B cell (primary cell): Measurements from ENCODE around the gene CSN3. TPM values are rescaled to one million over a fixed set of nuclear protein-coding genes. Genes with fewer than 3 reads are reported as not detected.

Source experiments
- ATAC-seq: fragments of 200-7000 bp; cut with Tn5 transposase; one replicate; pipeline ENCODE4 v1.10.0; 2021; ENCODE audit warnings: low read depth, mild to moderate bottlenecking, moderate number of reproducible peaks, moderate library complexity
- CTCF ChIA-PET: fragments of 350-600 bp; sonication (Branson Sonifier 250); formaldehyde crosslinking; loops from one replicate; lab custom pipeline; 2021; ENCODE audit warnings: antibody characterized with exemption, inconsistent platforms; lab: Charles Lee
- POLR2A ChIA-PET: fragments of 350-600 bp; sonication (Branson Sonifier 250); formaldehyde crosslinking; loops from one replicate; lab custom pipeline; 2021; ENCODE audit warnings: antibody characterized with exemption; lab: Charles Lee
- DNase-seq: peaks from one replicate; pipeline ENCODE4 v3.0.0; 2013
- H2AFZ ChIP-seq: 2 replicates; pipeline ENCODE4 v1.6.1; 2012; ENCODE audit warnings: mild to moderate bottlenecking, low read depth, low read length; ENCODE audit not compliant: insufficient read depth, poor library complexity, severe bottlenecking
- H3K27ac ChIP-seq, 2 donors: 1 replicate in 1 of 2; 2 replicates in 1 of 2; pipeline ENCODE4 v1.5.1; 2012 to 2013; ENCODE audit warnings: low read length in 2 of 2, mild to moderate bottlenecking in 2 of 2, moderate library complexity in 1 of 2
- H3K27me3 ChIP-seq, 4 experiments: fragments of 200-600 bp in 1 of 4; sonication (generic) in 1 of 4; replicated peaks in 1 of 4; 1 replicate in 2 of 4; 2 replicates in 2 of 4; pipeline versions ENCODE4 v1.6.1 to v1.7.0; 2013 to 2016; ENCODE audit warnings: low read length in 3 of 4, mild to moderate bottlenecking in 2 of 4, mixed read lengths in 1 of 4, moderate library complexity in 1 of 4; ENCODE audit not compliant: insufficient read depth in 4 of 4, control insufficient read depth in 3 of 4; ENCODE audit errors: control extremely low read depth in 1 of 4
- H3K36me3 ChIP-seq, 2 experiments: replicated peaks in 1 of 2; 1 replicate in 1 of 2; 2 replicates in 1 of 2; pipeline versions ENCODE4 v1.6.1 to v1.7.1; 2013; ENCODE audit warnings: low read length in 1 of 2; ENCODE audit not compliant: insufficient read depth in 2 of 2, control insufficient read depth in 1 of 2; ENCODE audit errors: control extremely low read depth in 1 of 2, extremely low read depth in 1 of 2
- H3K4me1 ChIP-seq, 2 donors: fragments of 200-600 bp in 1 of 2; sonication (generic) in 1 of 2; 1 replicate in 1 of 2; 2 replicates in 1 of 2; pipeline versions ENCODE4 v1.5.1 to v1.6.1; 2013 to 2017; ENCODE audit warnings: low read length in 2 of 2; ENCODE audit not compliant: control insufficient read depth in 2 of 2, insufficient read depth in 2 of 2
- H3K4me2 ChIP-seq: replicated peaks from 2 replicates; pipeline ENCODE3; 2012; ENCODE audit warnings: mild to moderate bottlenecking, low read depth, low read length; ENCODE audit not compliant: poor library complexity, severe bottlenecking
- H3K4me3 ChIP-seq, 5 experiments: fragments of 200-600 bp in 1 of 5; sonication (generic) in 1 of 5; 1 replicate in 3 of 5; 2 replicates in 2 of 5; pipeline versions ENCODE4 v1.5.1 to v1.7.0; 2011 to 2016; ENCODE audit warnings: low read length in 4 of 5, mild to moderate bottlenecking in 4 of 5, low read depth in 2 of 5, control low read depth in 1 of 5, moderate library complexity in 1 of 5; ENCODE audit not compliant: insufficient read depth in 1 of 5; ENCODE audit errors: control extremely low read depth in 1 of 5, extremely low read depth in 1 of 5
- H3K79me2 ChIP-seq: fragments of 200-600 bp; sonication (generic); one replicate; pipeline ENCODE4 v1.6.0; 2016; ENCODE audit warnings: low read length; ENCODE audit not compliant: control insufficient read depth, insufficient read depth
- H3K9ac ChIP-seq: fragments of 200-600 bp; sonication (generic); 2 replicates; pipeline ENCODE4 v1.6.1; 2017; ENCODE audit warnings: mild to moderate bottlenecking, low read length, moderate library complexity
- H3K9me3 ChIP-seq, 3 donors: one replicate each; pipeline versions ENCODE4 v1.6.1 to v1.7.1; 2013; ENCODE audit warnings: low read length in 2 of 3; ENCODE audit not compliant: control insufficient read depth in 2 of 3, insufficient read depth in 1 of 3; ENCODE audit errors: control extremely low read depth in 1 of 3
- H4K20me1 ChIP-seq: 2 replicates; pipeline ENCODE4 v1.6.0; 2012; ENCODE audit warnings: mild to moderate bottlenecking, low read length; ENCODE audit not compliant: insufficient read depth, control insufficient read depth, poor library complexity, severe bottlenecking
- H3K27ac Mint-ChIP-seq: one replicate; pipeline ENCODE4 v1.8.0; 2021; ENCODE audit warnings: mixed read lengths
- H3K27me3 Mint-ChIP-seq: one replicate; pipeline ENCODE4 v1.8.0; 2021; ENCODE audit warnings: mixed read lengths
- H3K4me1 Mint-ChIP-seq: one replicate; pipeline ENCODE4 v1.8.0; 2021; ENCODE audit warnings: mixed read lengths
- H3K4me3 Mint-ChIP-seq: one replicate; pipeline ENCODE4 v1.8.0; 2021; ENCODE audit warnings: mixed read lengths
- H3K9me3 Mint-ChIP-seq: one replicate; pipeline ENCODE4 v1.8.0; 2022; ENCODE audit warnings: mixed read lengths; ENCODE audit not compliant: insufficient read depth
- EZH2 ChIP-seq: IDR thresholded peaks from 2 replicates; pipeline ENCODE4 v1.6.1; 2012; ENCODE audit warnings: borderline replicate concordance, low read depth, mild to moderate bottlenecking, moderate library complexity, low read length; ENCODE audit not compliant: insufficient read depth, poor library complexity, severe bottlenecking
- WGBS: methylation state at CpG from one replicate; pipeline ENCODE4 v1.1.5; 2013; ENCODE audit warnings: missing lambda C conversion rate; ENCODE audit not compliant: insufficient coverage; 5-methylcytosine and 5-hydroxymethylcytosine counted together
- intact Hi-C: fragments of 100-400 bp; cut with micrococcal nuclease; formaldehyde crosslinking; loops from one replicate; pipeline ENCODE4 v1.10.0; 2022
- polyA plus RNA-seq: library from polyadenylated mRNA; depleted of rRNA; stranded (reverse); fragments of >200 nt; gene quantifications from 2 replicates; pipeline ENCODE4 v1.2.3, GENCODE V29; 2012
- total RNA-seq, 2 donors: library from RNA; stranded (reverse); fragments of 120-200 nt in 1 of 2; gene quantifications; 1 replicate in 1 of 2; 2 replicates in 1 of 2; pipeline versions ENCODE4 v1.2.3 to v1.2.4, GENCODE V29; 2013 to 2022
- TF ChIP-seq, protein P1 (sequence below): fragments of 200-600 bp; IDR thresholded peaks from one replicate; pipeline ENCODE4 v1.8.0; 2022; ENCODE audit warnings: antibody characterized with exemption, mild to moderate bottlenecking

The CSN3 gene
- total and polyA plus RNA-seq, 2 donors (not counting 1 experiment from before 2014, with no cell fraction given), result not detected

DNA sequence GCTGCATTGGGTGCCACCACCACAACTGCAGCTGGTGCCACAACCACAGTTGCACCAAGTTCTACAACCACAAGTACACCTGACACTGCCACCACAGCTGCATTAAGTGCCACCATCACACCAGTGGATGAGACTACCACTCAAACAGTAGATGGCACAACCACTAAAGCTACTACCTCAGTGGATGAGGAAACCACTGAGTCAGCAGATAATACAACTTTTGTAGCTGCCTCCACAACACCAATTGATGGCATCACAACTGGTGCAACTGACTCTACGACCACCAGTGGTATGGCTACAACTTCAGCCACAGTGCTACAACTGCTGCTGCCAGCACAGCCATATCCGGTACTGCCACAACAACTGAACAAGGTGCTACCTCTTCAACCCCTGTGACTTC lies 57.2 kb downstream of the CSN3 start:
- ATAC-seq, result no peak
- TF ChIP-seq, protein P1, sequence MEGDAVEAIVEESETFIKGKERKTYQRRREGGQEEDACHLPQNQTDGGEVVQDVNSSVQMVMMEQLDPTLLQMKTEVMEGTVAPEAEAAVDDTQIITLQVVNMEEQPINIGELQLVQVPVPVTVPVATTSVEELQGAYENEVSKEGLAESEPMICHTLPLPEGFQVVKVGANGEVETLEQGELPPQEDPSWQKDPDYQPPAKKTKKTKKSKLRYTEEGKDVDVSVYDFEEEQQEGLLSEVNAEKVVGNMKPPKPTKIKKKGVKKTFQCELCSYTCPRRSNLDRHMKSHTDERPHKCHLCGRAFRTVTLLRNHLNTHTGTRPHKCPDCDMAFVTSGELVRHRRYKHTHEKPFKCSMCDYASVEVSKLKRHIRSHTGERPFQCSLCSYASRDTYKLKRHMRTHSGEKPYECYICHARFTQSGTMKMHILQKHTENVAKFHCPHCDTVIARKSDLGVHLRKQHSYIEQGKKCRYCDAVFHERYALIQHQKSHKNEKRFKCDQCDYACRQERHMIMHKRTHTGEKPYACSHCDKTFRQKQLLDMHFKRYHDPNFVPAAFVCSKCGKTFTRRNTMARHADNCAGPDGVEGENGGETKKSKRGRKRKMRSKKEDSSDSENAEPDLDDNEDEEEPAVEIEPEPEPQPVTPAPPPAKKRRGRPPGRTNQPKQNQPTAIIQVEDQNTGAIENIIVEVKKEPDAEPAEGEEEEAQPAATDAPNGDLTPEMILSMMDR, result no peak
- TF ChIP-seq EZH2, result no peak

DNA sequence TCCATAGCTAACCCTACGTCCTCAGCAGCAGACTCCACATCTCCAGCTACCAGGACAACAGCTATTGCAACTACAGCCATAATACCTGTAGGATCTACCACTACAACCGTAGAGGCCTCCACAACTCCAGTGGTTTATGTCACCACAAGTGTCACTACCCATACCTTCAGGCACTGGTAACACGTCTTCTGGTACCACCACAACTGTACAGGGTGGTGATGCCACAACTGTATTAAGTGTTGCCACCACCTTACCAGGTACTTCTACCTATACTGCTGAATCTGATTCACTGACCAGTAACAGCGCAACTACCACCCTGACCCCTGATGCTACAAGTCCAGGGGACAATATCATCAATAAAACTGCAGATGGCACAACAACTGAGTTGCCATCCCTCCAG lies 57.8 kb downstream of the CSN3 start:
- no peak overlapping the region for H3K27ac Mint-ChIP-seq
- no peaks in the 10 kb centered on the region for H3K4me1 Mint-ChIP-seq
- no peaks in the 10 kb centered on the region for H3K27me3 ChIP-seq
- H3K4me2 ChIP-seq, result no peak overlapping the region
- H3K27me3 Mint-ChIP-seq, result no peaks in the 10 kb centered on the region
- ChIA-PET POLR2A (no interaction called here), CTCF (no interaction called here)
- TF ChIP-seq, protein P1, result no peak
- TF ChIP-seq EZH2, result no peak
- whole genome bisulfite sequencing, result 84% methylated on average over 4 of the region's 4 CpGs
- intact Hi-C loops, result no loop called here
- no peak for ATAC-seq
- no peak overlapping the region for H3K4me3 Mint-ChIP-seq
- no peaks in the 10 kb centered on the region for H3K79me2 ChIP-seq
- H3K36me3 ChIP-seq, result no peaks in the 10 kb centered on the region
- no peaks in the 10 kb centered on the region for H4K20me1 ChIP-seq
- no peak for DNase-seq
- no peaks in the 10 kb centered on the region for H3K9me3 Mint-ChIP-seq
- H3K27ac ChIP-seq, result no peak overlapping the region
- no peak overlapping the region for H2AFZ ChIP-seq
- H3K4me1 ChIP-seq, result no peaks in the 10 kb centered on the region
- H3K9ac ChIP-seq, result no peak overlapping the region
- H3K9me3 ChIP-seq, result peaks cover 0 to 7% (median 0%) of the 10 kb centered on the region in 3 donors
- H3K4me3 ChIP-seq, result no peak overlapping the region

More for the DNA sequence above, 57.2 kb downstream of the CSN3 start:
- Histone ChIP-seq H3K9ac (no peak overlapping the region), H3K79me2 (no peaks in the 10 kb centered on the region), H4K20me1 (no peaks in the 10 kb centered on the region), H3K36me3 (no peaks in the 10 kb centered on the region), H2AFZ (no peak overlapping the region), H3K4me3 (no peak overlapping the region), H3K4me2 (no peak overlapping the region), H3K27me3 (no peaks in the 10 kb centered on the region), H3K4me1 (no peaks in the 10 kb centered on the region), H3K9me3 (peaks cover 0 to 7% (median 0%) of the 10 kb centered on the region in 3 donors), H3K27ac (no peak overlapping the region)
- ChIA-PET CTCF (no interaction called here), POLR2A (no interaction called here)
- no peak overlapping the region for H3K4me3 Mint-ChIP-seq
- intact Hi-C loops, result no loop called here
- no peaks in the 10 kb centered on the region for H3K4me1 Mint-ChIP-seq
- 82% methylated on average over 2 of the region's 2 CpGs for WGBS
- H3K9me3 Mint-ChIP-seq, result no peaks in the 10 kb centered on the region
- no peak overlapping the region for H3K27ac Mint-ChIP-seq
- DNase-seq, result no peak
- H3K27me3 Mint-ChIP-seq, result no peaks in the 10 kb centered on the region

Other genes with a start within 250 kb of the CSN3 start
- not detected in 2 replicates for gene STATH, start 246.6 kb upstream of the CSN3 start, total RNA-seq
- not detected in 2 replicates for gene STATH, start 246.6 kb upstream of the CSN3 start, polyA plus RNA-seq
- not detected in 2 replicates for gene HTN3, start 214.1 kb upstream of the CSN3 start, total RNA-seq
- gene HTN3, start 214.1 kb upstream of the CSN3 start, polyA plus RNA-seq, result not detected in 2 replicates
- not detected in 2 replicates for gene HTN1, start 192.2 kb upstream of the CSN3 start, total RNA-seq
- gene HTN1, start 192.2 kb upstream of the CSN3 start, polyA plus RNA-seq, result not detected in 2 replicates
- gene PRR27, start 88.4 kb upstream of the CSN3 start, total RNA-seq, result not detected in 2 replicates
- not detected in 2 replicates for gene PRR27, start 88.4 kb upstream of the CSN3 start, polyA plus RNA-seq
- not detected in 2 replicates for gene ODAM, start 46.9 kb upstream of the CSN3 start, total RNA-seq
- not detected in 2 replicates for gene ODAM, start 46.9 kb upstream of the CSN3 start, polyA plus RNA-seq
- gene FDCSP, start 16.5 kb upstream of the CSN3 start, total RNA-seq, result not detected in 2 replicates
- gene FDCSP, start 16.5 kb upstream of the CSN3 start, polyA plus RNA-seq, result not detected in 2 replicates
- not detected in 2 replicates for gene CABS1, start 92.4 kb downstream of the CSN3 start, total RNA-seq
- not detected in 2 replicates for gene CABS1, start 92.4 kb downstream of the CSN3 start, polyA plus RNA-seq
- gene SMR3A, start 118.2 kb downstream of the CSN3 start, total RNA-seq, result not detected in 2 replicates
- gene SMR3A, start 118.2 kb downstream of the CSN3 start, polyA plus RNA-seq, result not detected in 2 replicates
- not detected in 2 replicates for gene SMR3B, start 140.5 kb downstream of the CSN3 start, total RNA-seq
- gene SMR3B, start 140.5 kb downstream of the CSN3 start, polyA plus RNA-seq, result not detected in 2 replicates
- not detected in 2 replicates for gene OPRPN, start 155.3 kb downstream of the CSN3 start, total RNA-seq
- gene OPRPN, start 155.3 kb downstream of the CSN3 start, polyA plus RNA-seq, result not detected in 2 replicates
- not detected in 2 replicates for gene MUC7, start 229.6 kb downstream of the CSN3 start, total RNA-seq
- gene MUC7, start 229.6 kb downstream of the CSN3 start, polyA plus RNA-seq, result not detected in 2 replicates